Measurements from ENCODE around the gene FAF1.
A peak's percentile ranks its signal among the peaks of the same experiment; 100 is the strongest.

The FAF1 gene

DNA sequence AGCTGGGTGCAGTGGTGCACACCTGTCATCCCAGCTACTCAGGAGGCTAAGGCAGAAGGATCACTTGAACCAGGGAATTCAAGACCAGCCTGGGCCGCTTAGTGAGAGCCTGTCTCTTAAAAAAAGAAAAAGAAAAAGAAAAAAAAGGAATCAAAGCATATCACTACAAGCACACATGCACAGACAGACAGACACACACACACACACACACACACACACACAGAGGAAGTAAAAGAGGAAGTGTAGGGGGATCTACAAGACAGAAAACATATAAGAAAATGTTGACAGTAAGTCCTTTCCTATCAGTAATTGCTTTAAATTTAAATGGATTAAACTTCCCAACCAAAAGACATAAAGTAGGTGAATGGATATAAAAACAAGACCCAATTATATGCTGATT is 180.3 kb downstream of the FAF1 start:
- Histone ChIP-seq H3K4me2 (ENCODE audit: low read length) (no peak overlapping the region), H3K36me3 (ENCODE audit: control insufficient read depth, low read length) (peaks cover 23% of the 10 kb centered on the region), H3K4me3 (ENCODE audit: low read length) (no peak overlapping the region), H4K20me1 (ENCODE audit: control insufficient read depth, insufficient read depth, low read depth, low read length) (no peaks in the 10 kb centered on the region), H3K9me3 (ENCODE audit: control insufficient read depth, insufficient read depth, low read length) (no peaks in the 10 kb centered on the region), H3K27ac (ENCODE audit: low read depth, low read length) (no peak overlapping the region), H3K9me2 (replicated peaks; ENCODE audit: control insufficient read depth, low read length) (no peaks in the 10 kb centered on the region), H3F3A (ENCODE audit: control insufficient read depth, insufficient read depth) (peaks cover 10% of the 10 kb centered on the region), H3K27me3 (ENCODE audit: control insufficient read depth, low read length) (no peaks in the 10 kb centered on the region), H3K79me2 (ENCODE audit: control insufficient read depth, low read length) (peaks cover 25% of the 10 kb centered on the region), H3K4me1 (ENCODE audit: control insufficient read depth, low read length) (peaks cover 14% of the 10 kb centered on the region)
- no peak for TF ChIP-seq EZH2phosphoT487 (IDR thresholded peaks at IDR 0.05; ENCODE audit: borderline replicate concordance, low read length)
- TF ChIP-seq, protein P1, sequence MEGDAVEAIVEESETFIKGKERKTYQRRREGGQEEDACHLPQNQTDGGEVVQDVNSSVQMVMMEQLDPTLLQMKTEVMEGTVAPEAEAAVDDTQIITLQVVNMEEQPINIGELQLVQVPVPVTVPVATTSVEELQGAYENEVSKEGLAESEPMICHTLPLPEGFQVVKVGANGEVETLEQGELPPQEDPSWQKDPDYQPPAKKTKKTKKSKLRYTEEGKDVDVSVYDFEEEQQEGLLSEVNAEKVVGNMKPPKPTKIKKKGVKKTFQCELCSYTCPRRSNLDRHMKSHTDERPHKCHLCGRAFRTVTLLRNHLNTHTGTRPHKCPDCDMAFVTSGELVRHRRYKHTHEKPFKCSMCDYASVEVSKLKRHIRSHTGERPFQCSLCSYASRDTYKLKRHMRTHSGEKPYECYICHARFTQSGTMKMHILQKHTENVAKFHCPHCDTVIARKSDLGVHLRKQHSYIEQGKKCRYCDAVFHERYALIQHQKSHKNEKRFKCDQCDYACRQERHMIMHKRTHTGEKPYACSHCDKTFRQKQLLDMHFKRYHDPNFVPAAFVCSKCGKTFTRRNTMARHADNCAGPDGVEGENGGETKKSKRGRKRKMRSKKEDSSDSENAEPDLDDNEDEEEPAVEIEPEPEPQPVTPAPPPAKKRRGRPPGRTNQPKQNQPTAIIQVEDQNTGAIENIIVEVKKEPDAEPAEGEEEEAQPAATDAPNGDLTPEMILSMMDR (IDR thresholded peaks at IDR 0.05; ENCODE audit: low read depth, low read length, poor library complexity, severe bottlenecking), result no peak

GRCh38 chr1:50775740-50776139 is 184.3 kb downstream of the FAF1 start:
- no peak overlapping the region for H3K27ac ChIP-seq (ENCODE audit: low read depth, low read length)
- peaks cover 10% of the 10 kb centered on the region for H3F3A ChIP-seq (ENCODE audit: control insufficient read depth, insufficient read depth)
- H3K4me3 ChIP-seq (ENCODE audit: low read length), result no peak overlapping the region
- H3K4me2 ChIP-seq (ENCODE audit: low read length), result no peak overlapping the region
- H3K9me3 ChIP-seq (ENCODE audit: control insufficient read depth, insufficient read depth, low read length), result no peaks in the 10 kb centered on the region
- no peaks in the 10 kb centered on the region for H3K9me2 ChIP-seq (replicated peaks; ENCODE audit: control insufficient read depth, low read length)
- no peaks in the 10 kb centered on the region for H4K20me1 ChIP-seq (ENCODE audit: control insufficient read depth, insufficient read depth, low read depth, low read length)
- TF ChIP-seq, protein P1 (IDR thresholded peaks at IDR 0.05; ENCODE audit: low read depth, low read length, poor library complexity, severe bottlenecking), result no peak
- no peak for TF ChIP-seq EZH2phosphoT487 (IDR thresholded peaks at IDR 0.05; ENCODE audit: borderline replicate concordance, low read length)
- H3K36me3 ChIP-seq (ENCODE audit: control insufficient read depth, low read length), result peaks cover 21% of the 10 kb centered on the region
- no peaks in the 10 kb centered on the region for H3K27me3 ChIP-seq (ENCODE audit: control insufficient read depth, low read length)
- peaks cover 28% of the 10 kb centered on the region for H3K79me2 ChIP-seq (ENCODE audit: control insufficient read depth, low read length)
- H3K4me1 ChIP-seq (ENCODE audit: control insufficient read depth, low read length), result peaks cover 12% of the 10 kb centered on the region

DNA sequence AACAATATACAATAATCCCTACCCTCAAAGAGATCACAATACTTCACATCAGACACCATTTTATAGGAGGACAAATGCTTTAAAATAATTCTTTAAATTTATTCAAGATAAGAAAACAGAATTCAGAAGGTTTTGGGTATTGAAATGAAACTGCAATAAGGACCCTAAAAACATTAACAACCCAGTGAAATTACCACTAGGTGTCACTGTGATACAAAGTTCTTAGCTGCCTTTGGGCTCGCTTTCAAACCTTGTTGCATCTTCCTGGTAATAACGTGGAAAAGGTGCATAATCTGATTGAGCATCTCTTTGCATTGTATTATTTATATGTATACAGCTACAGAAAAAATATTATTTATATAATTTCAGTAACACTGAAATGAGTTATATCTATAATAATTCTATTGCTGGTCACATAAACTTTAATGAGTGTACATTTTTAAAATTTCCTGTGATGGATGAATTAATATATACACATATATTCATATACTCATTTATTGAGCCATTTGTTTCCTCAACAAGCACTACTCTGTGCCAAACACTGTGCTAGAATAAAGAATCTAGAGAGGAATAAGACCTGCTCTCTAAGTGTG is 185.2 kb downstream of the FAF1 start:
- H3K36me3 ChIP-seq (ENCODE audit: control insufficient read depth, low read length), result peaks cover 14% of the 10 kb centered on the region
- no peaks in the 10 kb centered on the region for H3K9me3 ChIP-seq (ENCODE audit: control insufficient read depth, insufficient read depth, low read length)
- H3K27ac ChIP-seq (ENCODE audit: low read depth, low read length), result no peak overlapping the region
- peaks cover 35% of the 10 kb centered on the region for H3K79me2 ChIP-seq (ENCODE audit: control insufficient read depth, low read length)
- no peak overlapping the region for H3K4me3 ChIP-seq (ENCODE audit: low read length)
- no peak for TF ChIP-seq EZH2phosphoT487 (IDR thresholded peaks at IDR 0.05; ENCODE audit: borderline replicate concordance, low read length)
- TF ChIP-seq, protein P1 (IDR thresholded peaks at IDR 0.05; ENCODE audit: low read depth, low read length, poor library complexity, severe bottlenecking), result peak; percentile 57
- H4K20me1 ChIP-seq (ENCODE audit: control insufficient read depth, insufficient read depth, low read depth, low read length), result no peaks in the 10 kb centered on the region
- no peak overlapping the region for H3K4me2 ChIP-seq (ENCODE audit: low read length)
- peaks cover 3% of the 10 kb centered on the region for H3K4me1 ChIP-seq (ENCODE audit: control insufficient read depth, low read length)
- H3K27me3 ChIP-seq (ENCODE audit: control insufficient read depth, low read length), result no peaks in the 10 kb centered on the region
- H3K9me2 ChIP-seq (replicated peaks; ENCODE audit: control insufficient read depth, low read length), result no peaks in the 10 kb centered on the region
- H3F3A ChIP-seq (ENCODE audit: control insufficient read depth, insufficient read depth), result peaks cover 10% of the 10 kb centered on the region

Measured in DOHH2 (cell line).